ENCODE measurements around the gene EDN2. TPM values are rescaled to one million over a fixed set of nuclear protein-coding genes. Genes with fewer than 3 reads are reported as not detected.

The EDN2 gene
- total RNA-seq, 2 donors from 2014 or later: 3.3 to 13.5 TPM

DNA sequence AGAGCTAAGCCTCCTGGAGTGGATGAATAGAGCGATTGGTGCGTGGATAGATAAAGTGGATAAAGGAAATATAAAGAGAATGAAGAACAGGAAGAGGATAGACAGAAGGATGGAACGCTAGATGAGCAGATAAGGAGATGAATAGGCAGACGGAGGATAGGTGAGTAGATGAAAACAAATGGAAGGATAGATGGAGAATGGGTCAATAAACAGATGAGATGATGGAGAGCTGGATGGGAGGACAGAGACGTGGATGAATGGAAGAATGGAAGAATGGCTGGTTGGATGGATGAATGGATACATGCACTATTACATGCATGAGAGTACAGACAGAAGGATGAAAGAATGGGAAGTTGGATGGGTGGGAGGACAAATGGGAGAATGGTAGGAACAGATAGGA is 35.2 kb upstream of the EDN2 start:
- intact Hi-C loops (cut with DNase I): no loop called here
- peaks cover 6% of the 10 kb centered on the region for H3K4me1 ChIP-seq
- no peaks in the 10 kb centered on the region for H3K27me3 ChIP-seq
- H3K27ac ChIP-seq: no peak overlapping the region
- no peak overlapping the region for H3K9ac ChIP-seq (ENCODE audit: low read depth in 2 of 2, low read length in 2 of 2)
- no peak overlapping the region for H3K4me3 ChIP-seq
- H3K9me3 ChIP-seq: no peaks in the 10 kb centered on the region
- H3K36me3 ChIP-seq: no peaks in the 10 kb centered on the region
- TF ChIP-seq, protein P1, sequence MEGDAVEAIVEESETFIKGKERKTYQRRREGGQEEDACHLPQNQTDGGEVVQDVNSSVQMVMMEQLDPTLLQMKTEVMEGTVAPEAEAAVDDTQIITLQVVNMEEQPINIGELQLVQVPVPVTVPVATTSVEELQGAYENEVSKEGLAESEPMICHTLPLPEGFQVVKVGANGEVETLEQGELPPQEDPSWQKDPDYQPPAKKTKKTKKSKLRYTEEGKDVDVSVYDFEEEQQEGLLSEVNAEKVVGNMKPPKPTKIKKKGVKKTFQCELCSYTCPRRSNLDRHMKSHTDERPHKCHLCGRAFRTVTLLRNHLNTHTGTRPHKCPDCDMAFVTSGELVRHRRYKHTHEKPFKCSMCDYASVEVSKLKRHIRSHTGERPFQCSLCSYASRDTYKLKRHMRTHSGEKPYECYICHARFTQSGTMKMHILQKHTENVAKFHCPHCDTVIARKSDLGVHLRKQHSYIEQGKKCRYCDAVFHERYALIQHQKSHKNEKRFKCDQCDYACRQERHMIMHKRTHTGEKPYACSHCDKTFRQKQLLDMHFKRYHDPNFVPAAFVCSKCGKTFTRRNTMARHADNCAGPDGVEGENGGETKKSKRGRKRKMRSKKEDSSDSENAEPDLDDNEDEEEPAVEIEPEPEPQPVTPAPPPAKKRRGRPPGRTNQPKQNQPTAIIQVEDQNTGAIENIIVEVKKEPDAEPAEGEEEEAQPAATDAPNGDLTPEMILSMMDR (IDR thresholded peaks at IDR 0.05): no peak
- no peak for DNase-seq

GRCh38 chr1:41518471-41518870 is 34.0 kb upstream of the EDN2 start:
- no peak overlapping the region for H3K27ac ChIP-seq
- no peak for DNase-seq

DNA sequence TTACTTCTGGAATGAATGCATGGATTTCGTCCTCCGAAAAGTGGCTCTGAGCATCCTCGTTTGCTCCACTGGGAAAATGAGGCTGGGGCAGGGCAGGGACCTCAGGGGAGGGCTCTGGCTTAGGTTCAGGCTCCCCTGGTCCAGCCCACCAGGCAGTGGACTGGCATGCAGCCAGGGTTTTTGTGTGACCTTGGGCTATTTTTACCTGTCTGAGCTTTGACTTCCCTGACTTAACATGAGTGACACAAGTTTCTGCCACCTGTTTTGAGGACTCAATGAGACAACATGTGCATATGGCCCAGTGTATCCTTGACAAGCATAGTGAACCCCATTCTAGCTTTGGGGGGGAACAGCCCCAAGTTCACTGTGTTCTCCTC is 32.6 kb upstream of the EDN2 start:
- intact Hi-C loops (cut with DNase I): no loop called here
- no peak for DNase-seq

More at GRCh38 chr1:41518471-41518870, 34.0 kb upstream of the EDN2 start:
- Histone ChIP-seq H3K4me3 (no peak overlapping the region), H3K9me3 (no peaks in the 10 kb centered on the region), H3K4me1 (peaks cover 6% of the 10 kb centered on the region), H3K36me3 (no peaks in the 10 kb centered on the region), H3K27me3 (no peaks in the 10 kb centered on the region), H3K9ac (ENCODE audit: low read depth in 2 of 2, low read length in 2 of 2) (no peak overlapping the region)
- TF ChIP-seq, protein P1 (IDR thresholded peaks at IDR 0.05): no peak
- intact Hi-C loops (cut with DNase I): no loop called here

GRCh38 chr1:41516168-41517061 is 31.9 kb upstream of the EDN2 start:
- Histone ChIP-seq H3K4me3 (peak overlapping the region; percentile 27), H3K27me3 (no peaks in the 10 kb centered on the region), H3K4me1 (peaks cover 6% of the 10 kb centered on the region), H3K27ac (peak overlapping the region; percentile 76), H3K9me3 (no peaks in the 10 kb centered on the region), H3K36me3 (no peaks in the 10 kb centered on the region), H3K9ac (ENCODE audit: low read depth in 2 of 2, low read length in 2 of 2) (peak overlapping the region; percentile 53 to 79)
- TF ChIP-seq, protein P1 (IDR thresholded peaks at IDR 0.05): peak; percentile 92
- intact Hi-C loops (cut with DNase I): no loop called here
- DNase-seq: peak; percentile 91

More for the DNA sequence above, 32.6 kb upstream of the EDN2 start:
- peaks cover 6% of the 10 kb centered on the region for H3K4me1 ChIP-seq
- no peaks in the 10 kb centered on the region for H3K27me3 ChIP-seq
- no peak overlapping the region for H3K9ac ChIP-seq (ENCODE audit: low read depth in 2 of 2, low read length in 2 of 2)
- H3K36me3 ChIP-seq: no peaks in the 10 kb centered on the region
- TF ChIP-seq, protein P1 (IDR thresholded peaks at IDR 0.05): no peak
- no peaks in the 10 kb centered on the region for H3K9me3 ChIP-seq
- H3K4me3 ChIP-seq: no peak overlapping the region
- H3K27ac ChIP-seq: no peak overlapping the region

DNA sequence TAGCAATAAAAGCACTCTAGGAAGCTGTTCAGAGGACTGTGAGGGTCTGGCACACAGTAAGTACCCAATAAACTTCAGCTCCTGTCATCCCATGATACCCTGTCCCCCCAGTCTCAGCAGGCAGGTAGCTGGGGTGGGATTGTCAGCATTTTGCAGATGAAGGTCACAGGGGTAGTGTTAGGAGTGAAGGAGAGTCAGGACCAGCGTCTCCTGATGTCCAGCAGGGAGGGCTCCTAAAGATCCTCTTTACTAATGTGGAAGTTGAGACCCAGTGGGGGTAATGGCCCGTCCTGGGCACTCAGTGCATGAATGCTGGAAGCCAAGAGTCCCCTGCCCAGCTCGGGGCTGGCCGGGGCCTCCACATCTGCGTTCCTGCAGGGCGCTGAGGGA is 31.3 kb upstream of the EDN2 start:
- Histone ChIP-seq H3K9me3 (no peaks in the 10 kb centered on the region), H3K27ac (peak overlapping the region; percentile 76), H3K4me3 (no peak overlapping the region), H3K4me1 (peaks cover 6% of the 10 kb centered on the region), H3K36me3 (no peaks in the 10 kb centered on the region), H3K27me3 (no peaks in the 10 kb centered on the region), H3K9ac (ENCODE audit: low read depth in 2 of 2, low read length in 2 of 2) (peak overlapping the region in 1 of 2 donors; percentile 79)
- no peak for DNase-seq
- TF ChIP-seq, protein P1 (IDR thresholded peaks at IDR 0.05): no peak
- intact Hi-C loops (cut with DNase I): no loop called here

All from colonic mucosa (tissue), 4 donors.